Neural progenitor cell (in vitro differentiated cells): Measurements from ENCODE around the gene GSTT2.
"Not testable (repeated sequence)": the region's sequence is repeated elsewhere in the genome, so short reads cannot be mapped to it uniquely, and the experiment has no call there.

Source experiments
- CTCF ChIP-seq: fragments of 200-600 bp; sonication (generic); IDR thresholded peaks from 2 replicates; pipeline ENCODE4 v1.5.1; 2017; ENCODE audit warnings: antibody characterized with exemption, mild to moderate bottlenecking
- EZH2 ChIP-seq: fragments of 200-600 bp; sonication (generic); IDR thresholded peaks from 2 replicates; pipeline ENCODE4 v1.6.1; 2017; ENCODE audit warnings: antibody characterized with exemption, mild to moderate bottlenecking, moderate library complexity

- TF ChIP-seq CTCF, EZH2: not testable (repeated sequence)
Observed at GRCh38 chr22:23974345-23974744, 5.6 kb upstream of the GSTT2 start, which contains the start of gene DDT.
